Stimulated activated CD8-positive, alpha-beta memory T cell treated with anti-CD3 and anti-CD28 coated beads, Interleukin-12 subunit alpha, Interleukin-12 subunit beta, amount 100 ng/mL, for 1 hour (primary cell): Measurements from ENCODE around the gene CDKL1.
"Not testable (repeated sequence)": the region's sequence is repeated elsewhere in the genome, so short reads cannot be mapped to it uniquely, and the experiment has no call there.

Source experiments
- DNase-seq: peaks from one replicate; pipeline ENCODE4 v3.0.0-alpha.2; 2020; ENCODE audit warnings: low read depth

The CDKL1 gene

GRCh38 chr14:50357124-50357523 lies 39.6 kb downstream of the CDKL1 start:
- DNase-seq: no peak

- not testable (repeated sequence) for DNase-seq
Measured at GRCh38 chr14:50356283-50356682, 40.4 kb downstream of the CDKL1 start.

- no peak for DNase-seq
Measured at GRCh38 chr14:50355692-50356091, 41.0 kb downstream of the CDKL1 start.

- no peak for DNase-seq
Measured at GRCh38 chr14:50354527-50354926, 42.2 kb downstream of the CDKL1 start.

GRCh38 chr14:50353126-50353525 lies 43.6 kb downstream of the CDKL1 start:
- DNase-seq: no peak

GRCh38 chr14:50352584-50352983 lies 44.1 kb downstream of the CDKL1 start:
- no peak for DNase-seq

- DNase-seq: no peak
Measured at GRCh38 chr14:50350975-50351374, 45.7 kb downstream of the CDKL1 start.

GRCh38 chr14:50348933-50349332 lies 47.7 kb downstream of the CDKL1 start:
- no peak for DNase-seq

- no peak for DNase-seq
Measured at GRCh38 chr14:50347521-50347920, 49.2 kb downstream of the CDKL1 start.

GRCh38 chr14:50345846-50346422 lies 50.7 kb downstream of the CDKL1 start:
- no peak for DNase-seq

- no peak for DNase-seq
Measured at GRCh38 chr14:50344876-50345563, 51.7 kb downstream of the CDKL1 start.

- DNase-seq: no peak
Measured at GRCh38 chr14:50344116-50344775, 52.4 kb downstream of the CDKL1 start.

- no peak for DNase-seq
Measured at GRCh38 chr14:50343434-50343833, 53.2 kb downstream of the CDKL1 start.

- no peak for DNase-seq
Measured at GRCh38 chr14:50342221-50343078, 54.2 kb downstream of the CDKL1 start.

GRCh38 chr14:50340963-50341362 lies 55.7 kb downstream of the CDKL1 start:
- DNase-seq: no peak

- DNase-seq: no peak
Measured at GRCh38 chr14:50340045-50340444, 56.6 kb downstream of the CDKL1 start.

- DNase-seq: no peak
Measured at GRCh38 chr14:50339178-50339804, 57.4 kb downstream of the CDKL1 start.

- no peak for DNase-seq
Measured at GRCh38 chr14:50338587-50338986, 58.1 kb downstream of the CDKL1 start.

- DNase-seq: no peak
Measured at GRCh38 chr14:50335989-50336824, 60.5 kb downstream of the CDKL1 start.

GRCh38 chr14:50335389-50335788 lies 61.3 kb downstream of the CDKL1 start:
- DNase-seq: no peak

- DNase-seq: no peak
Measured at GRCh38 chr14:50334211-50334610, 62.5 kb downstream of the CDKL1 start.
